ENCODE data around the gene PPARG. TPM values are rescaled to one million over a fixed set of nuclear protein-coding genes. Genes with fewer than 3 reads are reported as not detected.

The PPARG gene
- polyA plus RNA-seq, 1 experiment, result 3.5 TPM

GRCh38 chr3:12479919-12480427, 191.1 kb downstream of the PPARG start:
- no peak for DNase-seq (ENCODE audit: low read depth)
- POLR2A ChIA-PET, result no interaction called here
- no peaks in the 10 kb centered on the region for H3K27me3 ChIP-seq (ENCODE audit: control insufficient read depth, insufficient read depth, low read length)

DNA sequence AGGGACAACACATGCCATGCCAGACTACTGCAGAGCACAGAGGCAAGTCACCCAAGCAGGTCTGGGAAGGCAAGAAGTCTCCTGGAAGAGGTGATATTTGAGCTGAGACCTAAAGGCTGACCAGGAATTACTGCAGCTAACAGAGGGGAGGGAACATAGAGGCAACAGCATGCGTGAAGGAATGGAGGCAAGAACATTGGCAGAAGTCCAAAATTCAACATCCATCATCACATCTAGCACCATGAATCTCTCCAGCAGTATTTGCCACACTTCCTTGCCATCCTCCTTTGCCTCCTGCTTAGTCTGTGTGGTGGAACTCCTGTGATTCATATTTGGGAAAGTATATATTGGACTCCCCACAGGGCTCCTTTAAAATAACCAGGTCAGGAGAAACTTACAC, 194.5 kb downstream of the PPARG start:
- TF ChIP-seq CTCF (IDR thresholded peaks at IDR 0.05; ENCODE audit: insufficient read depth, low read depth, low read length), result no peak
- no peaks in the 10 kb centered on the region for H3K36me3 ChIP-seq (ENCODE audit: control insufficient read depth, insufficient read depth, low read length)
- CTCF ChIA-PET, result interaction anchor here (0.8 to 14.7 kb wide), 5 partner anchors 7 to 1141 kb away, joined by 3 to 411 read pairs (median 4); no protein-coding TSS in a partner anchor
- no peaks in the 10 kb centered on the region for H3K27me3 ChIP-seq (ENCODE audit: control insufficient read depth, insufficient read depth, low read length)
- POLR2A ChIA-PET, result interaction anchor here (0.5 kb wide), 1 partner anchor 183 kb away, joined by 3 read pairs; no protein-coding TSS in a partner anchor
- no peak for DNase-seq (ENCODE audit: low read depth)
- H3K4me3 ChIP-seq (ENCODE audit: low read depth, low read length), result no peak overlapping the region

More at GRCh38 chr3:12479919-12480427, 191.1 kb downstream of the PPARG start:
- TF ChIP-seq CTCF (IDR thresholded peaks at IDR 0.05; ENCODE audit: insufficient read depth, low read depth, low read length), result peak; percentile 57
- Histone ChIP-seq H3K4me3 (ENCODE audit: low read depth, low read length) (no peak overlapping the region), H3K36me3 (ENCODE audit: control insufficient read depth, insufficient read depth, low read length) (no peaks in the 10 kb centered on the region)
- CTCF ChIA-PET, result interaction anchor here (0.6 to 14.7 kb wide), 46 partner anchors 9 to 1101 kb away, joined by 3 to 411 read pairs (median 4); partner anchors contain the start of gene TIMP4

- CTCF ChIA-PET, result interaction anchor here (0.7 to 14.7 kb wide), 6 partner anchors 8 to 1142 kb away, joined by 3 to 411 read pairs (median 4); no protein-coding TSS in a partner anchor
- Histone ChIP-seq H3K4me3 (ENCODE audit: low read depth, low read length) (peak overlapping the region; percentile 70), H3K36me3 (ENCODE audit: control insufficient read depth, insufficient read depth, low read length) (no peaks in the 10 kb centered on the region), H3K27me3 (ENCODE audit: control insufficient read depth, insufficient read depth, low read length) (no peaks in the 10 kb centered on the region)
- POLR2A ChIA-PET, result no interaction called here
- no peak for TF ChIP-seq CTCF (IDR thresholded peaks at IDR 0.05; ENCODE audit: insufficient read depth, low read depth, low read length)
- no peak for DNase-seq (ENCODE audit: low read depth)
These were observed 195.0 kb downstream of the PPARG start for GRCh38 chr3:12483872-12484197.

Small RNA genes lying within 50 kb of the gene (small RNA-seq; reads per million reads assigned to genes)
- not detected for gene AC091492.1 (ENCODE audit: insufficient read length, low read depth, low replicate concordance)

Other genes starting within 250 kb of the PPARG start
- 1.3 and 1.8 TPM in 2 replicates for gene TIMP4, start 130.2 kb upstream of the PPARG start, polyA plus RNA-seq (2011; rRNA removed)
- 8.0 and 9.2 TPM in 2 replicates for gene TSEN2, start 195.4 kb downstream of the PPARG start, polyA plus RNA-seq (2011; rRNA removed)

Measured in BJ (cell line).